ENCODE results near the gene WNT6.

The WNT6 gene

GRCh38 chr2:218859556-218859987 lies at the start of gene WNT6:
WNT6 (plus strand) TSS chr2:218859805; CDS start chr2:218860038, 233 bp downstream.
- DNase-seq (ENCODE audit: low spot score), result peak; percentile 58

- DNase-seq (ENCODE audit: low spot score), result no peak
Observed at GRCh38 chr2:218810256-218810655, 49.3 kb upstream of the WNT6 start.

- no peak for DNase-seq (ENCODE audit: low spot score)
Observed at GRCh38 chr2:218811382-218811781, 48.2 kb upstream of the WNT6 start.

GRCh38 chr2:218812096-218812815 lies 47.3 kb upstream of the WNT6 start:
- no peak for DNase-seq (ENCODE audit: low spot score)

GRCh38 chr2:218812861-218813260 lies 46.7 kb upstream of the WNT6 start:
- peak; percentile 6 for DNase-seq (ENCODE audit: low spot score)

- no peak for DNase-seq (ENCODE audit: low spot score)
Observed at GRCh38 chr2:218813771-218814460, 45.7 kb upstream of the WNT6 start.

- peak; percentile 4 for DNase-seq (ENCODE audit: low spot score)
Observed at GRCh38 chr2:218814540-218815243, 44.9 kb upstream of the WNT6 start.

GRCh38 chr2:218815244-218815637 lies 44.4 kb upstream of the WNT6 start:
- no peak for DNase-seq (ENCODE audit: low spot score)

GRCh38 chr2:218815649-218816048 lies 44.0 kb upstream of the WNT6 start:
- no peak for DNase-seq (ENCODE audit: low spot score)

- no peak for DNase-seq (ENCODE audit: low spot score)
Observed at GRCh38 chr2:218816561-218817011, 43.0 kb upstream of the WNT6 start.

GRCh38 chr2:218819093-218819492 lies 40.5 kb upstream of the WNT6 start:
- no peak for DNase-seq (ENCODE audit: low spot score)

- no peak for DNase-seq (ENCODE audit: low spot score)
Observed at GRCh38 chr2:218820746-218821369, 38.7 kb upstream of the WNT6 start.

- DNase-seq (ENCODE audit: low spot score), result peak; percentile 5
Observed at GRCh38 chr2:218821605-218822211, 37.9 kb upstream of the WNT6 start.

- peak; percentile 5 for DNase-seq (ENCODE audit: low spot score)
Observed at GRCh38 chr2:218822622-218823021, 37.0 kb upstream of the WNT6 start.

- peak; percentile 6 for DNase-seq (ENCODE audit: low spot score)
Observed at GRCh38 chr2:218823196-218823855, 36.3 kb upstream of the WNT6 start.

GRCh38 chr2:218824004-218824403 lies 35.6 kb upstream of the WNT6 start:
- DNase-seq (ENCODE audit: low spot score), result no peak

- DNase-seq (ENCODE audit: low spot score), result peak; percentile 7
Observed at GRCh38 chr2:218826791-218827190, 32.8 kb upstream of the WNT6 start.

- DNase-seq (ENCODE audit: low spot score), result peak; percentile 4
Observed at GRCh38 chr2:218827701-218828476, 31.7 kb upstream of the WNT6 start.

GRCh38 chr2:218828477-218828778 lies 31.2 kb upstream of the WNT6 start:
- DNase-seq (ENCODE audit: low spot score), result peak; percentile 6

- peak; percentile 78 for DNase-seq (ENCODE audit: low spot score)
Observed at GRCh38 chr2:218829868-218830451, 29.6 kb upstream of the WNT6 start.

Data from AG20443 (cell line).